Vagina (tissue), 2 donors: ENCODE data around the gene CTNNA3. TPM values are rescaled to one million over a fixed set of nuclear protein-coding genes. Genes with fewer than 3 reads are reported as not detected.

ENCODE experiments used
- DNase-seq, 2 donors: peaks; one replicate each; pipeline ENCODE4 v3.0.0-alpha.2; 2017; ENCODE audit errors: extremely low spot score in 2 of 2
- H3K27ac ChIP-seq: fragments of 200-600 bp; sonication (generic); one replicate; pipeline ENCODE4 v1.5.1; 2019
- H3K27me3 ChIP-seq: fragments of 200-600 bp; sonication (generic); one replicate; pipeline ENCODE4 v1.5.1; 2019
- H3K36me3 ChIP-seq, 2 donors: fragments of 200-600 bp; sonication (generic); one replicate each; pipeline ENCODE4 v1.5.1; 2017 to 2019
- H3K4me1 ChIP-seq: fragments of 200-600 bp; sonication (generic); one replicate; pipeline ENCODE4 v1.5.1; 2019
- H3K4me3 ChIP-seq, 2 donors: fragments of 200-600 bp; sonication (generic); 1 replicate in 1 of 2; 2 replicates in 1 of 2; pipeline ENCODE4 v1.5.1; 2016 to 2019
- H3K9me3 ChIP-seq: fragments of 200-600 bp; sonication (generic); one replicate; pipeline ENCODE4 v1.5.1; 2019
- CTCF ChIP-seq, 3 experiments: fragments of 450-650 bp in 2 of 3; fragments of 200-600 bp in 1 of 3; sonication (generic) in 1 of 3; IDR thresholded peaks; one replicate each; pipeline ENCODE4 v1.5.1; 2017 to 2019; ENCODE audit warnings: antibody characterized with exemption in 3 of 3, mild to moderate bottlenecking in 2 of 3, moderate library complexity in 2 of 3
- POLR2A ChIP-seq, 2 donors: fragments of 450-650 bp; IDR thresholded peaks; one replicate each; pipeline ENCODE4 v1.6.1; 2017; ENCODE audit warnings: antibody characterized with exemption in 2 of 2, mild to moderate bottlenecking in 2 of 2, moderate library complexity in 2 of 2
- POLR2AphosphoS5 ChIP-seq, 2 donors: sonication (generic); formaldehyde crosslinking; IDR thresholded peaks; one replicate each; pipeline ENCODE4 v1.9.0; 2017; ENCODE audit warnings: antibody characterized with exemption in 2 of 2, mild to moderate bottlenecking in 2 of 2, low read depth in 1 of 2; ENCODE audit not compliant: insufficient read depth in 1 of 2
- intact Hi-C: fragments of 100-400 bp; cut with DNase I; formaldehyde crosslinking; loops from one replicate; pipeline ENCODE4 v1.15.1; 2023
- total RNA-seq: library from RNA; depleted of rRNA; stranded (reverse); fragments of >200 nt; gene quantifications from one replicate; pipeline ENCODE4 v1.2.3, GENCODE V29; 2016

The CTNNA3 gene
- total RNA-seq, 1 donor from 2014 or later, result 0.98 TPM

DNA sequence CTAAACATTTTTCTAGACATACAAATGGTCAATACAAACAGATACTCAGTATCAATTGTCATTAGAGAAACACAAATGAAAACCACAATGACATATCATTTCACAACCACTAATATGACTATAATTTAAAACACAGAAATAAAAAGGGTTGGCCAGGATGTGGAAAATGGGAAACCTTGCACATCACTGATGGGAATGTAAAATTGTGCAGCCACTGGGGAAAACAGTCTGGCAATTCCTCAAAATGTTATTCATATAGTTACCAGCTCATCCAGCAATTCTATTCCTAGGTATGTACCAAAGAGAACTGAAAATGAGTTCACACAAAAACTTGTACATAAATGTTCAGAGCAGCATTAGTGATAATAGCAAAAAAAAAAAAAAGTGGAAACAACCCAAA lies 876.3 kb downstream of the CTNNA3 start:
- H3K4me1 ChIP-seq, result no peaks in the 10 kb centered on the region
- TF ChIP-seq POLR2A (IDR thresholded peaks at IDR 0.05) (no peak), CTCF (IDR thresholded peaks at IDR 0.05) (no peak), POLR2AphosphoS5 (IDR thresholded peaks at IDR 0.05; ENCODE audit: insufficient read depth in 1 of 2, low read depth in 1 of 2) (no peak)
- H3K9me3 ChIP-seq, result no peaks in the 10 kb centered on the region
- no peaks in the 10 kb centered on the region for H3K27me3 ChIP-seq
- no peak overlapping the region for H3K27ac ChIP-seq
- intact Hi-C loops, result no loop called here
- no peak for DNase-seq
- H3K4me3 ChIP-seq, result no peak overlapping the region
- H3K36me3 ChIP-seq, result no peaks in the 10 kb centered on the region

DNA sequence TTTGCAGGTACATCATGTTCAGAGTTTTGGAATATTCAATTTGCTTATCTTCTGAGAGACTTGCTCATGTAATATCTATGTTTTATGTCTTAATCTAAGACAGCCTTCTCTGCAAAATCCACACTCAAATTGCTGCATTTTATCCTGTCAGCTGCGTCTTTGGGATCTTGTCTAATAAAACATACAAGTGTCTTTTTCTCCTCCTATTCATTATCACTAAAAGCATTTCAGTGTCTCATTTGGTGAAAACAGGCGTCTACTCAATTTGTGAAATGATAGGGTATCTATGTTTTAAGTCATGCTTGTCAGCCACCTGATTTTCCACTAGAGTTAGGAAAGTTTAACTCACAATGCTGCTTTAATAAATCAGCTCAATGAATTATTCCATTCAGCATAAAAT lies 882.9 kb downstream of the CTNNA3 start:
- intact Hi-C loops, result no loop called here
- TF ChIP-seq POLR2A (IDR thresholded peaks at IDR 0.05), result no peak
- TF ChIP-seq CTCF (IDR thresholded peaks at IDR 0.05), result no peak
- no peak for TF ChIP-seq POLR2AphosphoS5 (IDR thresholded peaks at IDR 0.05; ENCODE audit: insufficient read depth in 1 of 2, low read depth in 1 of 2)
- H3K4me1 ChIP-seq, result no peaks in the 10 kb centered on the region
- H3K27ac ChIP-seq, result no peak overlapping the region
- H3K4me3 ChIP-seq, result no peak overlapping the region
- no peaks in the 10 kb centered on the region for H3K36me3 ChIP-seq
- no peak for DNase-seq
- H3K9me3 ChIP-seq, result no peaks in the 10 kb centered on the region
- no peaks in the 10 kb centered on the region for H3K27me3 ChIP-seq

DNA sequence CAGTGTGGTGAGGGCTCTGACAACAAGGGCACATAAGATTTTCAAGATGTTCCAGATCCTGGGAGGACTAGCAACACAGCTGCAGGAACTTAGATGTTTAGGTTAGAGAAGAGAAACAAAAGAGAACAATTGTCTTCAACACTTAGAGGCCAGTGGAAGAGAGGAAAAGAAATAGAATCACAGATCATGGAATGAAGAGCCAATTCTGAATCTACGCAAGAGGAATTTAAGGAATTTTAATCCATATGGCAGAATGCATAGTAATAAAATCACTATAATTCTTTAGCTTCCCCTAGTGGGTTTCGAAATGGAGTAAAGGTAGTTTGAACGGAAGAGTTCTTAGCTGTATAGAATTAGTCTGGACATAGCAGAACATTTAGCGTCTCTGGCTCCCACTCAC lies 884.8 kb downstream of the CTNNA3 start:
- no peak for DNase-seq
- intact Hi-C loops, result no loop called here

GRCh38 chr10:66809402-66809801 lies 886.6 kb downstream of the CTNNA3 start:
- H3K27me3 ChIP-seq, result no peaks in the 10 kb centered on the region
- no peak overlapping the region for H3K27ac ChIP-seq
- TF ChIP-seq POLR2A (IDR thresholded peaks at IDR 0.05) (no peak), CTCF (IDR thresholded peaks at IDR 0.05) (no peak), POLR2AphosphoS5 (IDR thresholded peaks at IDR 0.05; ENCODE audit: insufficient read depth in 1 of 2, low read depth in 1 of 2) (no peak)
- DNase-seq, result no peak
- no peaks in the 10 kb centered on the region for H3K9me3 ChIP-seq
- intact Hi-C loops, result no loop called here
- H3K4me3 ChIP-seq, result no peak overlapping the region
- H3K4me1 ChIP-seq, result no peaks in the 10 kb centered on the region
- H3K36me3 ChIP-seq, result no peaks in the 10 kb centered on the region

More for the DNA sequence above, 884.8 kb downstream of the CTNNA3 start:
- H3K27ac ChIP-seq, result no peak overlapping the region
- no peaks in the 10 kb centered on the region for H3K27me3 ChIP-seq
- TF ChIP-seq POLR2A (IDR thresholded peaks at IDR 0.05) (no peak), CTCF (IDR thresholded peaks at IDR 0.05) (no peak), POLR2AphosphoS5 (IDR thresholded peaks at IDR 0.05; ENCODE audit: insufficient read depth in 1 of 2, low read depth in 1 of 2) (no peak)
- H3K4me1 ChIP-seq, result no peaks in the 10 kb centered on the region
- H3K4me3 ChIP-seq, result no peak overlapping the region
- no peaks in the 10 kb centered on the region for H3K9me3 ChIP-seq
- no peaks in the 10 kb centered on the region for H3K36me3 ChIP-seq

DNA sequence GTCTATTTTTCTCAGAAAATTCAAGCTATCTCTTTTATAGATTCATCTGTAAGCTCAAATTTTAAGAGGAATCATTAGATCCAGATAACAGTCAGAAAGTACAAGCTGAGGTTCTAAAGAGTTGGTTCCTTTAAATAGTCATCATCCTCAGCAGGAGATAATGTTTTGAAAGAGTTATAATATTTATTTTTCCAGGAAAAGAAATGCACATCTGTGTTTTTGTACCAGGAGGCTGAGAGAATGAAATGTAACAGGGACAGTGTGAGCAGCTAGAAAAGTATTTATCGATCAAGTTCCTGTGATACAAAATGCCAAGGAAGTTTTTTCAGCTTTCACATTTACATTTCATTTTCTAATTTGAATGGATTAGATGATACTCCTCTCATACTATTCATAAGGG lies 890.4 kb downstream of the CTNNA3 start:
- Histone ChIP-seq H3K36me3 (no peaks in the 10 kb centered on the region), H3K27ac (no peak overlapping the region), H3K9me3 (no peaks in the 10 kb centered on the region), H3K4me3 (no peak overlapping the region), H3K4me1 (no peaks in the 10 kb centered on the region), H3K27me3 (no peaks in the 10 kb centered on the region)
- no peak for TF ChIP-seq POLR2A (IDR thresholded peaks at IDR 0.05)
- DNase-seq, result no peak
- intact Hi-C loops, result no loop called here

GRCh38 chr10:66804962-66805361 lies 891.0 kb downstream of the CTNNA3 start:
- no peak overlapping the region for H3K4me3 ChIP-seq
- no peaks in the 10 kb centered on the region for H3K27me3 ChIP-seq
- intact Hi-C loops, result no loop called here
- no peak for DNase-seq
- H3K9me3 ChIP-seq, result no peaks in the 10 kb centered on the region
- no peaks in the 10 kb centered on the region for H3K36me3 ChIP-seq
- no peaks in the 10 kb centered on the region for H3K4me1 ChIP-seq
- no peak overlapping the region for H3K27ac ChIP-seq
- TF ChIP-seq POLR2A (IDR thresholded peaks at IDR 0.05) (no peak), CTCF (IDR thresholded peaks at IDR 0.05) (no peak), POLR2AphosphoS5 (IDR thresholded peaks at IDR 0.05; ENCODE audit: insufficient read depth in 1 of 2, low read depth in 1 of 2) (no peak)
